Stomach (tissue), 9 donors: ENCODE measurements around the gene GCGR. TPM values are rescaled to one million over a fixed set of nuclear protein-coding genes. Genes with fewer than 3 reads are reported as not detected.

Experiments used
- DNase-seq, 2 donors: peaks; one replicate each; pipeline versions ENCODE4 v3.0.0 to v3.0.0-alpha.2; 2013 to 2019
- H3K27ac ChIP-seq, 5 donors: fragments of 200-600 bp in 4 of 5; sonication (generic) in 4 of 5; one replicate each; pipeline ENCODE4 v1.5.1; 2013 to 2019; ENCODE audit warnings: mild to moderate bottlenecking in 1 of 5, moderate library complexity in 1 of 5
- H3K27me3 ChIP-seq, 3 donors: fragments of 200-600 bp; sonication (generic); one replicate each; pipeline ENCODE4 v1.5.1; 2017 to 2019; ENCODE audit warnings: mixed run types in 1 of 3
- H3K36me3 ChIP-seq, 4 donors: fragments of 200-600 bp; sonication (generic); 1 replicate in 3 of 4; 2 replicates in 1 of 4; pipeline ENCODE4 v1.5.1; 2016 to 2019
- H3K4me1 ChIP-seq, 4 donors: fragments of 200-600 bp; sonication (generic); one replicate each; pipeline ENCODE4 v1.5.1; 2016 to 2019
- H3K4me3 ChIP-seq, 4 donors: fragments of 200-600 bp; sonication (generic) in 3 of 4; one replicate each; pipeline ENCODE4 v1.5.1; 2016 to 2019; ENCODE audit warnings: mild to moderate bottlenecking in 1 of 4
- H3K9me3 ChIP-seq, 4 donors: fragments of 200-600 bp; sonication (generic); one replicate each; pipeline ENCODE4 v1.5.1; 2016 to 2019
- EP300 ChIP-seq: sonication (generic); formaldehyde crosslinking; IDR thresholded peaks from one replicate; pipeline ENCODE4 v1.6.1; 2017; ENCODE audit warnings: antibody characterized with exemption
- POLR2A ChIP-seq, 4 donors: fragments of 450-650 bp; IDR thresholded peaks; one replicate each; pipeline ENCODE4 v1.6.1; 2016; ENCODE audit warnings: antibody characterized with exemption in 4 of 4, control low read depth in 2 of 4, mild to moderate bottlenecking in 1 of 4, moderate library complexity in 1 of 4
- POLR2AphosphoS5 ChIP-seq, 3 donors: sonication (generic); formaldehyde crosslinking; IDR thresholded peaks; one replicate each; pipeline ENCODE4 v1.6.1; 2016; ENCODE audit warnings: antibody characterized with exemption in 3 of 3
- WGBS, 5 donors: extraction: QIAGEN DNeasy Blood & Tissue Kit in 3 of 5; methylation state at CpG; one replicate each; pipeline versions ENCODE4 v1.1.5 to v1.1.7; 2013 to 2018; 5-methylcytosine and 5-hydroxymethylcytosine counted together
- intact Hi-C: fragments of 100-400 bp; cut with DNase I; formaldehyde crosslinking; loops from one replicate; pipeline ENCODE4 v1.15.1; 2023; ENCODE audit warnings: low total_unique reads
- polyA plus RNA-seq, 3 donors: library from polyadenylated mRNA; stranded (reverse); fragments of 200-250 nt; gene quantifications; one replicate each; pipeline ENCODE4 v1.2.3, GENCODE V29; 2013
- total RNA-seq, 5 donors: library from RNA; depleted of rRNA; stranded (reverse); fragments of >200 nt; gene quantifications; one replicate each; pipeline versions ENCODE4 v1.1.0 to v1.2.3, GENCODE V29; 2014 to 2016
- TF ChIP-seq, protein P1 (sequence below), 7 experiments: fragments of 450-650 bp in 4 of 7; fragments of 200-600 bp in 3 of 7; sonication (generic) in 3 of 7; IDR thresholded peaks; one replicate each; pipeline ENCODE4 v1.5.1; 2016 to 2019; ENCODE audit warnings: antibody characterized with exemption in 7 of 7, control low read depth in 2 of 7, mild to moderate bottlenecking in 1 of 7
- donor health status: healthy with polysubstance abuse.
- donor health status: Bipolar disorder and iron deficiency.
- donor health status: healthy.

Gene GCGR
- total and polyA plus RNA-seq, 8 donors, result 0.38 to 0.55 TPM; not detected in 6

DNA sequence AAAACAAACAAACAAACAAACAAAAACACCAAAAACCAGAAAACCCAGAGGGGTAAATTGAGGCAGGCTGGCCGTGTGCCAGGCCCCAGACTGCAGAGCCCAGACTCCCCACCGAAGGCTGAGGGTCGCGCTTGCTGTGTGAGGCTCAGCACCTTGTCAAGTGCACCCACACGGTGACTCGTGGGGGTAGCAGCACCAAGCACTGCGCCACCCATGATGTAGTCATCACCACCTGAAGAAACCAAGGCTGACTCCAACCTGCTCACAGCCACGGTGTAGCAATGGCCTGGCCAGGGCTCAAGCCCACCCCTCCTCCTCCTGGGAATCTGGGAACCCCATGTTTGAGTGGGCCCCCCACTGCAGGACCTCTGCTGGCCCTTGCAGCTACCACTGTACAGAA, 17.2 kb downstream of the GCGR start:
- intact Hi-C loops, result no loop called here
- 68 to 84% (median 79%) methylated on average over 6 to 8 of the region's 8 CpGs for WGBS, 5 donors
- no peak for DNase-seq
- peaks cover 0 to 28% (median 26%) of the 10 kb centered on the region in 4 donors for H3K36me3 ChIP-seq
- no peak overlapping the region for H3K4me3 ChIP-seq
- no peaks in the 10 kb centered on the region for H3K9me3 ChIP-seq
- H3K27ac ChIP-seq, result peak overlapping the region; percentile 76 to 93 (median 87)
- H3K4me1 ChIP-seq, result peaks cover 16 to 32% (median 20%) of the 10 kb centered on the region in 4 donors
- TF ChIP-seq POLR2A (IDR thresholded peaks at IDR 0.05) (no peak), EP300 (no peak), POLR2AphosphoS5 (IDR thresholded peaks at IDR 0.05) (no peak)
- TF ChIP-seq, protein P1, sequence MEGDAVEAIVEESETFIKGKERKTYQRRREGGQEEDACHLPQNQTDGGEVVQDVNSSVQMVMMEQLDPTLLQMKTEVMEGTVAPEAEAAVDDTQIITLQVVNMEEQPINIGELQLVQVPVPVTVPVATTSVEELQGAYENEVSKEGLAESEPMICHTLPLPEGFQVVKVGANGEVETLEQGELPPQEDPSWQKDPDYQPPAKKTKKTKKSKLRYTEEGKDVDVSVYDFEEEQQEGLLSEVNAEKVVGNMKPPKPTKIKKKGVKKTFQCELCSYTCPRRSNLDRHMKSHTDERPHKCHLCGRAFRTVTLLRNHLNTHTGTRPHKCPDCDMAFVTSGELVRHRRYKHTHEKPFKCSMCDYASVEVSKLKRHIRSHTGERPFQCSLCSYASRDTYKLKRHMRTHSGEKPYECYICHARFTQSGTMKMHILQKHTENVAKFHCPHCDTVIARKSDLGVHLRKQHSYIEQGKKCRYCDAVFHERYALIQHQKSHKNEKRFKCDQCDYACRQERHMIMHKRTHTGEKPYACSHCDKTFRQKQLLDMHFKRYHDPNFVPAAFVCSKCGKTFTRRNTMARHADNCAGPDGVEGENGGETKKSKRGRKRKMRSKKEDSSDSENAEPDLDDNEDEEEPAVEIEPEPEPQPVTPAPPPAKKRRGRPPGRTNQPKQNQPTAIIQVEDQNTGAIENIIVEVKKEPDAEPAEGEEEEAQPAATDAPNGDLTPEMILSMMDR (IDR thresholded peaks at IDR 0.05), result no peak
- peaks cover 0 to 20% (median 0%) of the 10 kb centered on the region in 3 donors for H3K27me3 ChIP-seq

DNA sequence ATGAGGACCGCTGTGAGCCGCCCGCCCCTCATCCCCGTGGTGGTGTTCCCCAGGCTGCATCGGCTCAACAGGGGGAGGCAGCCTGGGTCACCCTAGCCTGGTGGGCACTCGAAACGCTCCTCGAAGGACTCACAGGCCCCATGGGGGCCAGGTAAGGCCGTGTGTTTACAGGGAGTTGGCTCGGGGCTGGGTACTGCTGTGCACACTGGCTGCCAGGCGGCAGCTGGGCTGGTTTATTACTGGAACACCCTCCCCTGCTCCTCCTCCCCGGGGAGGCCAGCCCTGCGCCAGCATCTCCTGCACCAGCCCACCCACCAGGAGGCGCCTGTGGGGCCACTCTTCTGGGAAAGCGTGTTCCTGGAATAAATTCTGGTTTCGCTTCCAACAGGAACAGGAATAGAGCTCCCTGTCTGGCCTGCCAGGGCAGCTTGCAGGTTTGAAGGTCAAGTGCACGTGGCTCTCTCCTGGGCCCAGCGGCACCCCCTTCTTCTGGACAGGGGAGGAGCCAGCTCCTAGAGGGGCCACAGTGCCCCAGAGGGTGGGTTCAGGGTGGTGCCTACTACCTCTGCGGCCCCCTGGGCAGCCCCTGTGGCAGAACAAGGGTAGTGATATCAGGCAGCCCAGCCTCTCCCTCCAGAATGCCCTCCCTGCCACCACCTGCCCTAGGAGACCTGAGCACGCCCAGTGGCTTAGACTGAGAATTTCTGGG, 17.8 kb downstream of the GCGR start:
- peak; percentile 93 to 96 for DNase-seq
- Histone ChIP-seq H3K27me3 (peaks cover 0 to 20% (median 0%) of the 10 kb centered on the region in 3 donors), H3K4me3 (no peak overlapping the region), H3K4me1 (peaks cover 16 to 31% (median 20%) of the 10 kb centered on the region in 4 donors), H3K27ac (peak overlapping the region; percentile 76 to 93 (median 87)), H3K36me3 (peaks cover 0 to 28% (median 26%) of the 10 kb centered on the region in 4 donors), H3K9me3 (no peaks in the 10 kb centered on the region)
- TF ChIP-seq EP300 (peak; percentile 21), POLR2AphosphoS5 (IDR thresholded peaks at IDR 0.05) (peak; percentile 64 to 90 (median 67)), POLR2A (IDR thresholded peaks at IDR 0.05) (no peak)
- TF ChIP-seq, protein P1 (IDR thresholded peaks at IDR 0.05), result peak in 5 of 7 experiments; percentile 61 to 90 (median 67)
- intact Hi-C loops, result no loop called here
- WGBS, 5 donors, result 9 to 30% (median 28%) methylated on average over 7 to 20 of the region's 20 CpGs

DNA sequence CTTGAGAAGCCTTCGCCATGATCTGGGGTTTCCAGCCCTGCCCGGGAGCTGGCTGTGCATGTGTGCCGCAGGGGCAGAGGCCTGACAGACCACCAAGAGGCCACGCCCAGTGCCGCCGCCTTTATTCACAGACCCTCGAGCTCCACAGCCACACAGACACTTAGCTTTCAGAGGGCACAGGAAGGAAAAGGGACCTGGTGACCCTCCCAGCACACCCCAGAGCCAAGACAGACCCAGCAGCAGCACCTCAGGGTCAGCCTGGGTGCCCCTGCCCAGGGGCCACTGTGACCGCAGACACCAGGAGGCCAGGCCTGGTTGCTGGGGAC, 18.3 kb downstream of the GCGR start:
- Histone ChIP-seq H3K4me1 (peaks cover 16 to 31% (median 20%) of the 10 kb centered on the region in 4 donors), H3K27ac (peak overlapping the region; percentile 76 to 93 (median 87)), H3K27me3 (peaks cover 0 to 17% (median 0%) of the 10 kb centered on the region in 3 donors), H3K4me3 (no peak overlapping the region), H3K36me3 (peaks cover 0 to 28% (median 26%) of the 10 kb centered on the region in 4 donors), H3K9me3 (no peaks in the 10 kb centered on the region)
- TF ChIP-seq, protein P1 (IDR thresholded peaks at IDR 0.05), result no peak
- TF ChIP-seq EP300 (no peak), POLR2A (IDR thresholded peaks at IDR 0.05) (no peak), POLR2AphosphoS5 (IDR thresholded peaks at IDR 0.05) (no peak)
- WGBS, 5 donors, result 64 to 83% (median 74%) methylated on average over 4 to 8 of the region's 8 CpGs
- intact Hi-C loops, result no loop called here
- no peak for DNase-seq

DNA sequence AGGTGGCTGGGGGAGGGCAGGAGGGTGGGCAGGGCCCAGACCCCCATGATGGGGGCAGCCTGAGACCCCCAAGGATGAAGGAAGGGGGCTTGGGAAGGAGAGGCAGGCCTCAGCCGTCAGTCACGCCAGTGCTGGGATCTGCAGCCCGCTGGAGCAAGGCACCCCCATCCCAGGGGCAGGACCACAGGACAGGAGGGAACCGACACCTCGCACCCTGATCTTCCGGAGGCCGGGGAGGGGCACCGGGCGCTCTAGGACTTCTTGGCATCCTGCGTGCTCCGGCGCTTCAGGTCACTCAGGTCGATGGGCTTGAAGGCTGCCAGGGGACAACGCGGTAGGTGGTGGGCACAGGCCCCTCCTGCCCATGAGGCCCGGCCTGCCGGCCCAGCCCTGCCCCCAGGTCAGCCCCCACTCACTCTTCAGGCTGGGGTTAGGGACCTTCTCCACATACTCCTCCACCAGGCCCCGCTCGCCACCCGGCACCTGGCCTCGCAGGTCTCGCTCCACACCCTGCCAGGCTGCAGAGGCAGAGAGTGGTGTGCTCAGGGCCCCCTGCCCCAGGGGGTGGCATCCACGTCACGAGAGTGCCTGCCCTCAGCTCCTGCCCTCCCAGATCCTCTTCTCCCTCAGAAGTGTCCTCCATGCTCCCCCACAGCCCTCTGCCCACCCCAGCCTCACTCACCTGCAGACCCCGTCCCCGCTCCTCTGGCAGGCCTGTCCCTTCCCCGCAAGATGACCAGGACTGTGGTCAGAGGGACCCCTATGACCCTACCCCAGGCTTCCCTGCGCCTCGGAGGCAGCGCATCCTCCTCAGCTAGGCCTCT, 19.3 kb downstream of the GCGR start:
- H3K27me3 ChIP-seq, result peaks cover 0 to 10% (median 0%) of the 10 kb centered on the region in 3 donors
- intact Hi-C loops, result no loop called here
- H3K27ac ChIP-seq, result peak overlapping the region in 4 of 5 donors; percentile 79 to 93 (median 88)

More for the DNA sequence above, 19.3 kb downstream of the GCGR start:
- 94 to 97% (median 95%) methylated on average over 24 to 30 of the region's 30 CpGs for WGBS, 5 donors
- no peak for DNase-seq
- H3K4me1 ChIP-seq, result peaks cover 16 to 36% (median 21%) of the 10 kb centered on the region in 4 donors
- TF ChIP-seq, protein P1 (IDR thresholded peaks at IDR 0.05), result no peak
- TF ChIP-seq POLR2A (IDR thresholded peaks at IDR 0.05) (no peak), POLR2AphosphoS5 (IDR thresholded peaks at IDR 0.05) (no peak), EP300 (no peak)
- H3K36me3 ChIP-seq, result peaks cover 0 to 28% (median 26%) of the 10 kb centered on the region in 4 donors
- no peak overlapping the region for H3K4me3 ChIP-seq
- H3K9me3 ChIP-seq, result no peaks in the 10 kb centered on the region
